HG03439 (cell line): ENCODE measurements around the gene CGGBP1.
"Not testable (repeated sequence)": the region's sequence is repeated elsewhere in the genome, so short reads cannot be mapped to it uniquely, and the experiment has no call there.

Experiments
- ATAC-seq: cut with Tn5 transposase; IDR thresholded peaks from one replicate; pipeline ENCODE4 v1.9.1; 2021; ENCODE audit warnings: mild to moderate bottlenecking, moderate library complexity; ENCODE audit not compliant: unreplicated experiment

Gene CGGBP1

DNA sequence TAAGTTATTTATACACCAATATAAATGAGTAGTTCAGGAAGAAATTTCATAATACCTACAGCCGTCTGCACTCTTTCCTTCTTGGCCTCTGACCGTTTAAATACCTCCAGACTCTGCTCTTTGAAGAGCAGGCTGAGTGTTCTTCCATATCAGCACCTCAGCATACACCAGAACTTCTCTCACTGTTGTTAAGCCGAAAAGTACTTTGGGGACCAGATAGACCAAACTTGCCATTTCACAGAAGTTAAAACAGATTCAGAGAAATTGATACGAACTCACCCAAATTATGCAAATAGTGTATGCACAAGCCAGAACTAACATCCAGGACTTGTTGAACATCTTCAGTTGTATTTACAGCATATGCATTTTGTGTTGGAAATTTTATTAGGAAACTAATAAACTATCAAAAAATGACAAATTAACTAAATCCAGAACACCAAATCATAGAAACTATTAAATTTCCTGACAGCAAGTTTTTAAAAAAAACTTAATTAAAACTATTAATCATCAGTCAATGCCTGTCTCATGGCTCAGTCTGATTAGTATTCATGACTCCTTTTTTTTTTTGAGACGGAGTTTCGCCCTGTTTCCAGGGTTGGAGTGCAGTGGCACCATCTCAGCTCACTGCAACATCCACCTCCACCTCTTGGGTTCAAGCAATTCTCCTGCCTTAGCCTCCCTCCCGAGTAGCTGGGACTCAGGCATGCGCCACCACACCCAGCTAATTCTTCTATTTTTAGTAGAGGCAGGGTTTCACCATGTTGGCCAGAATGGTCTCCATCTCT, 24.1 kb downstream of the CGGBP1 start:
- no peak for ATAC-seq

DNA sequence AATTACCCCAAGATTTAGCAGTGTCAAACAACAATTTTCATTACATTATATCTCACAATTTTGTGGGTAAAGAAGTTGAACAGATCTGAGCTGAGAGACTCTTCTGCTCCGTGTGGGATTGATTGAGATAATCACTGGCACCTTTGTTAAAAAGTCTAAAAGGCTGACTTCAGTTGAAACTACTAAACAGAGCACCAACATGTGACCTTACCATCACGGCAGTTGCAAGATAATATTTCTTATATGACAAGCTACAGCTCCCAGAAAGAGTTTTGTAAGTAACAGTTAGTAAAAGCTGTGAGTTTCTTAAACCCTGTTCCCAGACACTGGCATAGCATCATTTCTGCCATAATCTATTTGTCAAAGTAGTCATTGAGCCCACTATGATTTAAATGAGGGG, 25.0 kb downstream of the CGGBP1 start:
- ATAC-seq: no peak

DNA sequence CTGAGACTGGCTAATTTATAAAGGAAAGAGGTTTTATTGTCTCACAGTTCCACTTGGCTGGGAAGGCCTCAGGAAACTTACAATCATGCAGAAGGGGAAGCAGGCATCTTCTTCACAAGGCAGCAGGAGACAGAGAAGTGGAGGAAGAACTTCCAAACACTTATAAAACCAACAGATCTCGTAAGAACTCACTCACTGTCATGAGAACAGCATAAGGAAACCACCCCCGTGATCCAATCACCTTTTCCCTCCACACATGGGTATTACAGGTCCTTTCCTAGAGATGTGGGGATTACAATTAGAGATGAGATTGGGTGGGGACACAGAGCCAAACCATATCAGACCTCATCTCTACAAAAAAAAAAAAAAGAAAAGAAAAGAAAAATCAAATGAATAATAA, 25.7 kb downstream of the CGGBP1 start:
- no peak for ATAC-seq

DNA sequence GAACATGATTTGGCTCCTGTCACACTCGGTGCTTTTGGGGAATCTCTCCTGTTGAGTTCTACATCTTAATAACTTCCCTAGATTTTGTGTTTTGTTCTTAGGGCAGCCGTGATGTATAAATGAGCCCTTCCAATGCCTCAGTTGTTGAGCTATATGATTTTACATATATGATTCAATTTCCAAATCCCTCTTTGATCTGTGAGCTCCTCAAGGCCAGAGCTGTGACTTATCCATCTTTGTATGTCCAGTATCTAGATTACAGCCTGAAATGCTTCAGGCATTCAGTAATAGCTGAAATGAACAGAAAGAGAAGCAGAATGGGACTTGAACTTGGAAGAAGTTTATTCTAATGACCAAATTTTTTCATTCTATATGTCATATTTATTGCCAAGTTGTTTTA, 26.6 kb downstream of the CGGBP1 start:
- peak; percentile 8 for ATAC-seq

DNA sequence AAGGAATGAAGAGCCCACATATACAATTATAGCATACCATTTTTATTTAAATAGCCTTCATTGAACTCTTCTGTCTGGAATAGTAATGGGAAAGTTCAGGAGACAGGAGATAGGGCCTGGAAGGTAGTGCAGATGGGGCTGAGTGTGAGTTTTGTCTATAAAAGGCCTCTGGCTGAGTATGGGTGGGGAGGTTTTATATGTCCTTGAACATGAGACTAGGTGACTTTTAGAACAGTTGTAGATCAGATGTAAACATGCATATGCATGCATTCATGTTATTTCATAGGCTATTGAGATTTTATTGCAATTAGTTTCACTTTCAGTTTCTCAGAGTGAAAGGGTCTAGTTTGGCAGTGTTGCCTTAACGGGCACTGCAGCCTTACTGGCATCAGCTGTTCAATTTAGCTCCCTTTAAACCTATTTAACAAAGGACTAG, 27.1 kb downstream of the CGGBP1 start:
- ATAC-seq: peak; percentile 81

DNA sequence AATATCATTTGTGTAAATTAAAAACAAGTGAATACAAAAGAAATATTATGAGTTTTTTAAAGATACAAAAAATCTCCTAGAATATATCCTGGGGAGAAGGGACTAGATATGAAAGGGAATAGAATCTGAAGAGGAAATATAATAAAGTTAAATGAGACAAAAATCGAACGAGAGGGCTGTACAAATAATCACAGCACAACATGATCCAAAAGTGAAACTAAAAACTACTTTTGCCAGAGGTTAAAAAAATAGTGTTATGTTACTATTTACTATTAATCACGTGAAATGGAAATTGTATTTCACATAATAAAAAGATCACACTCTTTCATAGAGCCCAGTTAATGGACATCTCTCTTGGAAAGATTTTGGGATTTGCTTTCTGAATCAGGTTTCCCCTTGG, 28.6 kb downstream of the CGGBP1 start:
- no peak for ATAC-seq

DNA sequence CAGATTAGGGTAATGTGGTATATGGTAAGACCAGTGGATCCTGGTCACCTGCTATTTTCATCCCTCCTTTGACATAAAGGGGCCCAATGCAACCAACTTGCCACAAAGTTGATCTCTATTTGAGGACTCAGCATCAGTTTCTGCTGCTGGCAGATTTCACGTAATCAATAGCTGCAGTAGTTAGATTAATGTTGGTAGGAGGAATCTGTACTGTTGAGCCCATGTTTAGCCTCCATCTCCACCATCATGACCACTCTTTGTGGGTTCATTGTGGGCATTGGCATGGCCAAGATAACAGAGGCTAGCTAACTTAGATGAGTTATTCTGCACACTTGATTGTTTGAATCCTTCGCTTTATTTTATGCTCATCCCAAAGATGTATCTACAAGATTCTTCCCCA, 29.9 kb downstream of the CGGBP1 start:
- ATAC-seq: no peak

DNA sequence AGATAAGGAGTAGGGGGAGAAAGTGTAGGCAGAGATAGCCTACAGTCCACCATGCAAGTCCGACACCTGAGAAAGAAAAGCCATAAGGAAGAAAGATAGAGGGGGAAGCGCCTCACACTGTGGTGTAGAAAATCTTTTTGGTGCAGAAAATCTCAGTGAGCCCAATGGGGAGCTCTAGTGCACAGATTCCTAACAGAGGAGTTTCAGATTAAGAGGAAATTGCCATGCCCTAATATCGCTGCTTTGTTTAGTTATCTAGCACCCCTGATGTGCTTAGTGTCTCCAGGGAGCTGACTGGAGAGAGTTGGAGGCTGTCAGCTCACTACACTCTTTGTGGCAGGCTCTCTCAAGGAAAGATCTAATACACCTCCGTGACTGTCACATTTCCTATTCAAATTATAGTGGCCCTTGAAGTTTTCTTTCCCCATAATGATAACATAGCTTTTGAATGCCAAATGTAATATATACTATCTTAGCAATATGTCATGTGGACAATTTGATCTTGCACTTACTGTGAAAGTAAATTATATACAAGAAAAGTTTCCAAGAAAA, 33.7 kb downstream of the CGGBP1 start:
- ATAC-seq: no peak

DNA sequence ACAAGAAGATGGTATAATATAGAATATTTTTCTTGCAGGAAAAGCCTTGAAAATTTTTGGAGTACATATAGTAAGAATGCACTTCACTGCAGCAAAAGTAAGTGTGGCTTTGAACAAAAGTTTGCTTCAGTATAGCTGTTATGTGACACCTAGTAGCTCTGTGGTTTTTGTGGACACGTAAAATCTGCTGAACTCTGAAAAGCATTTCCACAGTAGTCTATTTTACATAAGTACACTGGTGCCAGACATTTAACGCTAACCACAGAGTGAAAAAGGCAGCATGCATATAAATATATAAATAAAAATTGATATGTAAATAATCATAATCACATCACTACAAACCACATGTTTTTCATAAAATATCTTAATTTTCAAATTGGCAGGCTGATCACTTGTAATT, 39.8 kb downstream of the CGGBP1 start:
- ATAC-seq: peak; percentile 99

DNA sequence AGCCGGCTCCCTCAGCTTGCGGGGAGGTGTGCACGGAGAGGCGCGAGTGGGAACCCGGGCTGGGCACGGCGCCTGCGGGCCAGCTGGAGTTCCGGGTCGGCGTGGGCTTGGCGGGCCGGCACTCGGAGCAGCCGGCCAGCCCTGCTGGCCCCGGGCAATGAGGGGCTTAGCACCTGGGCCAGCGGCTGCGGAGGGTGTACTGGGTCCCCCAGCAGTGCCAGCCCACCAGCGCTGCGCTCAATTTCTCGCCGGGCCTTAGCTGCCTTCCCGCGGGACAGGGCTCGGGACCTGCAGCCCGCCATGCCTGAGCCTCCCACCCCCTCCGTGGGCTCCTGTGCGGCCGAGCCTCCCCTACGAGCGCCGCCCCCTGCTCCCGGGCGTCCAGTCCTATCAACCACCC, 43.1 kb downstream of the CGGBP1 start:
- not testable (repeated sequence) for ATAC-seq

DNA sequence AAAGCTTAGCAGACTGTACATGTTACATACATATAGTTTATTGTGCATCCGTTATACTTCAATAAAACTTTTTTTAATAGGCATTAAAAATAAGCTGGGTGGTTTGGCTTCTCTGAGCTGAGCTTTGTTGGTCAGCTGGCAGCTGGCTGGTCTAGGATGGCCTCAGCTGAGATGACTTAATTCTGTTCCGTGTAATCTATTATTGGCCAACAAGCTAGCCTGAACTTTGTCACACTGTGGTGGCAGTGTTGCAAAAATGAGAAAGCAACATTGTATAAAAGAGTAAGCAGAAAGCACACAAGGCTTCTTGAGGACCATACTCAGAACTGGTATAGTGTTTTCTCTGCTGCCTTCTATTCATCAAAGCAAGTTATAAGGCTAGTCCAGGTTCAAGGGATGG, 45.2 kb downstream of the CGGBP1 start:
- ATAC-seq: no peak

DNA sequence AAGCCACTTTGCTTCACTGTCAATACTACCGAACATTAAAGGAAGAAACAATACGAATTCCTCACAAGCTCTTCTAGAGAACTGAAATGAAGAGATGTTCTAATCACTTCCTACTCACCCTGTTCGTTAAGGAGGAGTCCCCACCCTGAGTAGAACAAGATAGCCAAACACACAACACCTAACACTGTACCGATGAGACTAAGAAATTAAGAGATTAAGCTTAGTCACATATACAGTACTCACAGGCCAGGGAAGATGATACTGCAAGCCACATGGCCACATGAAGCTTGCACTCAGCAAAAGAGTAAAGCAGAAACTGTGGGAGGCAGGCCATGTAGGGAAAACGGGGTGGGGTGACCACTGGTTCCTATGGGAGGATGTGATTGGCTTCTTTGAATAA, 48.0 kb downstream of the CGGBP1 start:
- no peak for ATAC-seq

DNA sequence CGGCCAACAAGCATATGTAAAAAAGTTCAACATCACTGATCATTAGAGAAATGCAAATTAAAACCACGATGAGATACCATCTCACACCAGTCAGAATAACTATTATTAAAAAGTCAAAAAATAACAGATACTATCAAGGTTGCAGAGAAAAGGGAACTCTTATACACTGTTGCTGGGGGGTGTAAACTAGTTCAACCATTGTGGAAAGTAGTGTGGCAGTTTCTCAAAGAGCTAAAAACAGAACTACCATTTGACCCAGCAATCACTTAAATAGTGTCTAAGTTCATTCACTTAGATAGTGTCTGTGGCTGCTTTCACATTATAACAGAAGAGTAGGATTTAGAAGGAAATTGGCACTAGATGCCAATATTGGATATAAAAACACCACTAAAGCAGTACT, 49.7 kb downstream of the CGGBP1 start:
- ATAC-seq: no peak

DNA sequence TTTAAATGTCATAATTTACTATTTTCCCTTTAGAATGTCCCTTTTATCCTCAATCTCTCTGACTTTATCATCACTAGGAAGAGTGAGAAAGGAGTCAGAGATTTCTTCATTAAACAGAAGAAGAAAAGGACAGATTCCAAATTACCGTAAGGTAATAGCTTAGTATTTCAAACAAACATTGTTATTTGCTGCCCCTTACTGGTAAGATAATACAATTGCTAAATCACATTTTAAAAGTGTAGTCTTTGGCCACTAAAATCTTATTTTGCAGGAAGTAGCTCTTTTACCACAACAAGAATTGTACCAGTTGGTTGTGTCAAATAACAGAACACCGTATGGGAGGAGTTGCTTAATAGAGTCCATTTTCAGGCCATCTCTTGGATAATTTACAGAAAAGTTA, 53.7 kb downstream of the CGGBP1 start:
- peak; percentile 70 for ATAC-seq

DNA sequence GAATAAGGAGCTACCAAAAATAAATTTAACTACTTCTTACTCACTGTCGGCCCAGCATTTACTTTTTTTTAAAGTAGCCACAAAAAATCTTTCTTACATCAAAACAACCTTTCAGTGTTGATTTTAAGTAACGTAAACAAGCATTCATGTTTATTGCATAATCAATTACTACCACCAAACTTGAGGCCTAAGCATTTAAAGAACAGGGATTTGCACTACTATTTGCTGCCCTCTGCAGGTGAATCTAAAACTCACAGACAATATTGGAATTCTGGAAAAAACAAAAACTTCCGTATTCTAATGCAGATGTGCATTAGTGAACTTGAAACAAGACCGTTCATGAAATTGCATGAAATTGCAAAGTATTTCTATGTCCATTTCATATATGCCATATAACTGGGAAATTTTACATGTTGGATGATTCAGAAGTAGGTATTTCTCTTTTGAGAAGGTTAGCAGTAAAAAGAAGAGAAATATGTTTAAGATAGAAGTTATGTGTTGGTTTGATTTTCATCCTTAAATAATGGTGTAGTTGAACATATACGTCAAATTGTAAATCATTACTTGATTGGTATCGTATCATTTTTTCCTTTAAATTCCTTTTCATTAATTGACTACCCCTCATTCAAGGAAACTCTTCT, 55.6 kb downstream of the CGGBP1 start:
- ATAC-seq: no peak

DNA sequence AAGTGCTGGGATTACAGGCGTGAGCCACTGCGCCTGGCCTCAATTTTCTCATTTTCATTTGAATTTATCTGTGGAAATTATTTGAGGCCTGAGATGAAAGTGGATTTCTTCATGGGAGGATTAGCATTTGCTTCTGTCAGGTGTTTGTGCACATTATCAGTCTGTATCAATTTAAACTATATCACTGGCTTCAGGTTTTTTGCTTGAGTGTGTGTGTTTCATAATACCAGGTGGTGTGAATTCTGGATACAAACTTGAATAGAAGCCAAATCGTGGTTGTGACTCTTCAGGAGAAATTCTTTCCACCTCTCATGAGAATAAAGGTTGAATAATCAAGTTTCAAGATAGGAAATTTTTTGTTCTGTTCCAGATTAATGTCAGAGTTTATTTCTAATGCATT, 56.4 kb downstream of the CGGBP1 start:
- no peak for ATAC-seq
